ENCODE results near the gene NAT16. TPM values are rescaled to one million over a fixed set of nuclear protein-coding genes. Genes with fewer than 3 reads are reported as not detected.
"Not testable (repeated sequence)": the region's sequence is repeated elsewhere in the genome, so short reads cannot be mapped to it uniquely, and the experiment has no call there.

Gene NAT16
- total and polyA plus RNA-seq, 8 donors = 0.04 to 0.27 (median 0.09) TPM; not detected in 2

GRCh38 chr7:101207459-101207858 is 27.4 kb upstream of the NAT16 start:
- H3K27me3 ChIP-seq = peaks cover 6 to 16% of the 10 kb centered on the region in 2 donors
- H3K4me1 ChIP-seq = peaks cover 0 to 4% of the 10 kb centered on the region in 2 donors
- peaks cover 0 to 69% of the 10 kb centered on the region in 2 donors for H3K36me3 ChIP-seq
- ATAC-seq (no peak), DNase-seq (no peak)
- H3K4me3 ChIP-seq = no peak overlapping the region
- intact Hi-C loops (cut with DNase I) = no loop called here
- no peak for TF ChIP-seq CTCF (IDR thresholded peaks at IDR 0.05)
- no peak overlapping the region for H3K27ac ChIP-seq
- no peaks in the 10 kb centered on the region for H3K9me3 ChIP-seq

GRCh38 chr7:101206665-101207042 is 26.6 kb upstream of the NAT16 start:
- Histone ChIP-seq H3K36me3 (peaks cover 0 to 61% of the 10 kb centered on the region in 2 donors), H3K4me3 (no peak overlapping the region), H3K27me3 (peaks cover 14 to 24% of the 10 kb centered on the region in 2 donors), H3K4me1 (peaks cover 0 to 4% of the 10 kb centered on the region in 2 donors), H3K27ac (no peak overlapping the region), H3K9me3 (no peaks in the 10 kb centered on the region)
- ATAC-seq = no peak
- intact Hi-C loops (cut with DNase I) = no loop called here
- no peak for TF ChIP-seq CTCF (IDR thresholded peaks at IDR 0.05)
- DNase-seq = no peak

- H3K9me3 ChIP-seq = no peaks in the 10 kb centered on the region
- no peak overlapping the region for H3K4me3 ChIP-seq
- peaks cover 0 to 4% of the 10 kb centered on the region in 2 donors for H3K4me1 ChIP-seq
- ATAC-seq = no peak
- H3K36me3 ChIP-seq = peaks cover 0 to 55% of the 10 kb centered on the region in 2 donors
- no peak for TF ChIP-seq CTCF (IDR thresholded peaks at IDR 0.05)
- DNase-seq = no peak
- intact Hi-C loops (cut with DNase I) = no loop called here
- H3K27ac ChIP-seq = no peak overlapping the region
- peaks cover 19 to 29% of the 10 kb centered on the region in 2 donors for H3K27me3 ChIP-seq
These were observed 26.0 kb upstream of the NAT16 start for GRCh38 chr7:101205901-101206664.

- ATAC-seq; H3K4me3 ChIP-seq; DNase-seq; intact Hi-C loops (cut with DNase I); H3K4me1 ChIP-seq; H3K27ac ChIP-seq; H3K9me3 ChIP-seq: not testable (repeated sequence)
- Histone ChIP-seq H3K36me3 (peaks cover 0 to 34% of the 10 kb centered on the region in 2 donors), H3K27me3 (peaks cover 27 to 50% of the 10 kb centered on the region in 2 donors)
These were observed 23.9 kb upstream of the NAT16 start for GRCh38 chr7:101203740-101204738.

- intact Hi-C loops (cut with DNase I) = no loop called here
- Histone ChIP-seq H3K9me3 (no peaks in the 10 kb centered on the region), H3K4me1 (peaks cover 0 to 4% of the 10 kb centered on the region in 2 donors), H3K27ac (no peak overlapping the region), H3K27me3 (peaks cover 27 to 65% of the 10 kb centered on the region in 2 donors), H3K4me3 (no peak overlapping the region), H3K36me3 (peaks cover 0 to 20% of the 10 kb centered on the region in 2 donors)
- DNase-seq = no peak
- ATAC-seq = no peak
- TF ChIP-seq CTCF (IDR thresholded peaks at IDR 0.05) = no peak
These were observed 22.5 kb upstream of the NAT16 start for GRCh38 chr7:101202603-101202918.
